H9 (cell line): ENCODE data around the gene LDB3. TPM values are rescaled to one million over a fixed set of nuclear protein-coding genes. Genes with fewer than 3 reads are reported as not detected.

ENCODE experiments used
- DNase-seq: peaks from one replicate; pipeline ENCODE4 v3.0.0-alpha.2; 2017
- H2AFZ ChIP-seq: one replicate; pipeline ENCODE4 v1.6.1; 2013; ENCODE audit warnings: mild to moderate bottlenecking, low read length, control low read depth, moderate library complexity
- H2AK5ac ChIP-seq: 2 replicates; pipeline ENCODE4 v1.6.1; 2013; ENCODE audit warnings: low read length, control low read depth, mixed read lengths; ENCODE audit not compliant: insufficient read length
- H2BK120ac ChIP-seq: one replicate; pipeline ENCODE4 v1.6.1; 2013; ENCODE audit warnings: low read depth, mild to moderate bottlenecking, low read length, control low read depth, inconsistent platforms; ENCODE audit not compliant: poor library complexity, severe bottlenecking
- H2BK12ac ChIP-seq: 2 replicates; pipeline ENCODE4 v1.6.1; 2013; ENCODE audit warnings: low read length, control low read depth, mixed read lengths, low read depth; ENCODE audit not compliant: insufficient read length
- H2BK15ac ChIP-seq: 2 replicates; pipeline ENCODE4 v1.6.1; 2013; ENCODE audit warnings: low read depth, low read length, control low read depth
- H2BK20ac ChIP-seq: one replicate; pipeline ENCODE4 v1.6.1; 2013; ENCODE audit warnings: low read depth, mild to moderate bottlenecking, low read length, control low read depth, inconsistent platforms; ENCODE audit not compliant: poor library complexity, severe bottlenecking
- H2BK5ac ChIP-seq: 2 replicates; pipeline ENCODE4 v1.6.1; 2013; ENCODE audit warnings: low read length, control low read depth, mixed read lengths; ENCODE audit not compliant: insufficient read length
- H3K14ac ChIP-seq: 2 replicates; pipeline ENCODE4 v1.6.1; 2013; ENCODE audit warnings: low read length, control low read depth; ENCODE audit not compliant: insufficient read depth
- H3K18ac ChIP-seq: 2 replicates; pipeline ENCODE4 v1.6.1; 2013; ENCODE audit warnings: low read depth, mild to moderate bottlenecking, mixed read lengths, low read length, control low read depth; ENCODE audit not compliant: insufficient read length
- H3K23ac ChIP-seq: 2 replicates; pipeline ENCODE4 v1.6.1; 2013; ENCODE audit warnings: low read length, control low read depth, mixed read lengths, low read depth; ENCODE audit not compliant: insufficient read length
- H3K23me2 ChIP-seq: 2 replicates; pipeline ENCODE4 v1.6.1; 2013; ENCODE audit warnings: low read depth, mild to moderate bottlenecking, mixed read lengths, low read length, control low read depth; ENCODE audit not compliant: insufficient read length, poor library complexity, severe bottlenecking
- H3K27ac ChIP-seq: 2 replicates; pipeline ENCODE4 v1.5.1; 2013; ENCODE audit warnings: low read length, control low read depth, mixed read lengths, low read depth; ENCODE audit not compliant: insufficient read length
- H3K27me3 ChIP-seq: 2 replicates; pipeline ENCODE4 v1.6.1; 2013; ENCODE audit warnings: low read length, control low read depth, inconsistent platforms; ENCODE audit not compliant: insufficient read depth
- H3K4ac ChIP-seq: 2 replicates; pipeline ENCODE4 v1.6.1; 2013; ENCODE audit warnings: low read depth, mild to moderate bottlenecking, control low read depth, inconsistent platforms, low read length, moderate library complexity
- H3K4me1 ChIP-seq: 2 replicates; pipeline ENCODE4 v1.6.1; 2013; ENCODE audit warnings: low read length, control low read depth, inconsistent platforms; ENCODE audit not compliant: insufficient read depth
- H3K4me2 ChIP-seq: 2 replicates; pipeline ENCODE4 v1.6.1; 2013; ENCODE audit warnings: low read length, control low read depth, mixed read lengths; ENCODE audit not compliant: insufficient read length, insufficient read depth
- H3K56ac ChIP-seq: 2 replicates; pipeline ENCODE4 v1.6.1; 2013; ENCODE audit warnings: low read depth, mild to moderate bottlenecking, mixed read lengths, low read length, control low read depth; ENCODE audit not compliant: insufficient read length
- H3K79me1 ChIP-seq: 2 replicates; pipeline ENCODE4 v1.6.1; 2013; ENCODE audit warnings: low read depth, mild to moderate bottlenecking, moderate library complexity, low read length, control low read depth, inconsistent platforms; ENCODE audit not compliant: insufficient read depth, poor library complexity, severe bottlenecking
- H3K79me2 ChIP-seq: 2 replicates; pipeline ENCODE4 v1.6.1; 2013; ENCODE audit warnings: low read length, control low read depth, inconsistent platforms; ENCODE audit not compliant: insufficient read depth
- H3K9ac ChIP-seq: 2 replicates; pipeline ENCODE4 v1.6.1; 2013; ENCODE audit warnings: low read length, control low read depth, mixed read lengths; ENCODE audit not compliant: insufficient read length; ENCODE audit errors: extremely low read depth
- H3K9me3 ChIP-seq: one replicate; pipeline ENCODE4 v1.6.1; 2013; ENCODE audit warnings: low read depth, low read length, inconsistent platforms; ENCODE audit not compliant: control insufficient read depth
- H3T11ph ChIP-seq: one replicate; pipeline ENCODE4 v1.6.1; 2013; ENCODE audit warnings: mild to moderate bottlenecking, low read length, control low read depth, inconsistent platforms
- H4K20me1 ChIP-seq: one replicate; pipeline ENCODE4 v1.6.1; 2013; ENCODE audit not compliant: control insufficient read depth, insufficient read length, insufficient read depth
- H4K5ac ChIP-seq: 2 replicates; pipeline ENCODE4 v1.6.1; 2013; ENCODE audit warnings: low read depth, mild to moderate bottlenecking, mixed read lengths, low read length, control low read depth; ENCODE audit not compliant: insufficient read length
- H4K8ac ChIP-seq: replicated peaks from 2 replicates; pipeline ENCODE4 v1.6.1; 2013; ENCODE audit warnings: low read length, control low read depth, mixed read lengths, low read depth; ENCODE audit not compliant: insufficient read length
- H4K91ac ChIP-seq: 2 replicates; pipeline ENCODE4 v1.6.1; 2013; ENCODE audit warnings: low read depth, mild to moderate bottlenecking, moderate library complexity, mixed read lengths, low read length, control low read depth; ENCODE audit not compliant: insufficient read length
- H3K27ac Mint-ChIP-seq, 3 experiments: 2 replicates in 2 of 3; 3 replicates in 1 of 3; pipeline ENCODE4 v1.8.0; 2020 to 2021; ENCODE audit warnings: mixed read lengths in 3 of 3, mild to moderate bottlenecking in 1 of 3, moderate library complexity in 1 of 3
- H3K27me3 Mint-ChIP-seq: 2 replicates; pipeline ENCODE4 v1.8.0; 2021; ENCODE audit warnings: low read depth, mild to moderate bottlenecking, moderate library complexity, mixed read lengths
- H3K36me3 Mint-ChIP-seq, 3 experiments: 2 replicates in 2 of 3; 3 replicates in 1 of 3; pipeline ENCODE4 v1.8.0; 2020 to 2021; ENCODE audit warnings: low read depth in 3 of 3, mixed read lengths in 3 of 3; ENCODE audit not compliant: insufficient read depth in 1 of 3
- H3K4me1 Mint-ChIP-seq, 2 experiments: 2 replicates each; pipeline ENCODE4 v1.8.0; 2020; ENCODE audit warnings: mixed read lengths in 2 of 2
- H3K4me3 Mint-ChIP-seq, 2 experiments: 2 replicates in 1 of 2; 3 replicates in 1 of 2; pipeline ENCODE4 v1.8.0; 2020 to 2021; ENCODE audit warnings: mild to moderate bottlenecking in 2 of 2, mixed read lengths in 2 of 2, moderate library complexity in 1 of 2
- H3K9me3 Mint-ChIP-seq, 2 experiments: 2 replicates in 1 of 2; 3 replicates in 1 of 2; pipeline ENCODE4 v1.8.0; 2020; ENCODE audit warnings: mild to moderate bottlenecking in 2 of 2, mixed read lengths in 2 of 2, moderate library complexity in 1 of 2
- WGBS: extraction: QIAGEN DNeasy Blood & Tissue Kit; methylation state at CpG from one replicate; pipeline ENCODE4 v1.1.7; 2013; ENCODE audit warnings: missing lambda C conversion rate, low lambda C conversion rate, mixed read lengths; ENCODE audit not compliant: insufficient read length; ENCODE audit errors: extremely low coverage; 5-methylcytosine and 5-hydroxymethylcytosine counted together
- total RNA-seq: library from RNA; stranded (reverse); gene quantifications from 2 replicates; pipeline ENCODE4 v1.2.1, GENCODE V29; 2021
- TF ChIP-seq, protein P1 (sequence below): fragments of 200-600 bp; sonication (generic); conservative IDR thresholded peaks from 3 replicates; pipeline ENCODE4 v1.8.0; 2021; ENCODE audit warnings: antibody characterized with exemption, mild to moderate bottlenecking

The LDB3 gene
- total RNA-seq, 1 experiment from 2014 or later = 0.17 TPM

DNA sequence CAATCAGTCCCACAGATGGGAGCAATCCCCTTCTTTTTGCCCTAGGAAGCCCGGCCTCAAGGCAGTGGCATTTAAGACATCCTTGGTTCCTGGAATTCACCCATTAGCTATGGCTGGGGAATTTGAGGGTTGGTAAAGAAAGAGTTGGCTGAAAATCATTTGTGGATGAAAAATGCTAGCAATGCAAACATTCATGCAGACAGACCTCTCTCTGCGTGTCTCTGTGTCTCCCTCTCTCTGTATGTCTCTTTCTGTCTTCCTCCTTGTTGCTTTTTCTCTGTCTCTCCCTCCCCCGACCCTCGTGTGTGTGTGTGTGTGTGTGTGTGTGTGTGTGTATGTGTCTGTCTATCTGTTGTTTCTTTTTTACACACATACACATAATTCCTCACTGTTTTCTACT lies 19.4 kb downstream of the LDB3 start:
- Mint-ChIP-seq H3K36me3 (no peaks in the 10 kb centered on the region), H3K4me1 (peaks cover 26 to 36% of the 10 kb centered on the region in 2 experiments), H3K9me3 (no peaks in the 10 kb centered on the region), H3K4me3 (no peak overlapping the region), H3K27me3 (peaks cover 1% of the 10 kb centered on the region; the same call in 1 of the 2 replicates), H3K27ac (no peak overlapping the region)
- no peak overlapping the region for H3K14ac ChIP-seq
- H3K23ac ChIP-seq = no peak overlapping the region
- no peak overlapping the region for H4K91ac ChIP-seq
- H3K79me1 ChIP-seq = no peaks in the 10 kb centered on the region
- TF ChIP-seq, protein P1, sequence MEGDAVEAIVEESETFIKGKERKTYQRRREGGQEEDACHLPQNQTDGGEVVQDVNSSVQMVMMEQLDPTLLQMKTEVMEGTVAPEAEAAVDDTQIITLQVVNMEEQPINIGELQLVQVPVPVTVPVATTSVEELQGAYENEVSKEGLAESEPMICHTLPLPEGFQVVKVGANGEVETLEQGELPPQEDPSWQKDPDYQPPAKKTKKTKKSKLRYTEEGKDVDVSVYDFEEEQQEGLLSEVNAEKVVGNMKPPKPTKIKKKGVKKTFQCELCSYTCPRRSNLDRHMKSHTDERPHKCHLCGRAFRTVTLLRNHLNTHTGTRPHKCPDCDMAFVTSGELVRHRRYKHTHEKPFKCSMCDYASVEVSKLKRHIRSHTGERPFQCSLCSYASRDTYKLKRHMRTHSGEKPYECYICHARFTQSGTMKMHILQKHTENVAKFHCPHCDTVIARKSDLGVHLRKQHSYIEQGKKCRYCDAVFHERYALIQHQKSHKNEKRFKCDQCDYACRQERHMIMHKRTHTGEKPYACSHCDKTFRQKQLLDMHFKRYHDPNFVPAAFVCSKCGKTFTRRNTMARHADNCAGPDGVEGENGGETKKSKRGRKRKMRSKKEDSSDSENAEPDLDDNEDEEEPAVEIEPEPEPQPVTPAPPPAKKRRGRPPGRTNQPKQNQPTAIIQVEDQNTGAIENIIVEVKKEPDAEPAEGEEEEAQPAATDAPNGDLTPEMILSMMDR = no peak
- no peak overlapping the region for H3K9ac ChIP-seq
- H3K4me1 ChIP-seq = no peaks in the 10 kb centered on the region; the same call in 1 of the 2 replicates
- no peak overlapping the region for H3T11ph ChIP-seq
- no peak overlapping the region for H2BK12ac ChIP-seq
- H4K8ac ChIP-seq = no peak overlapping the region
- H2BK5ac ChIP-seq = no peak overlapping the region
- no peak overlapping the region for H2AFZ ChIP-seq
- H3K23me2 ChIP-seq = no peaks in the 10 kb centered on the region
- H2BK120ac ChIP-seq = no peak overlapping the region
- H3K27ac ChIP-seq = no peak overlapping the region
- WGBS = no CpG with 5 or more reads among the region's 4 CpGs
- no peaks in the 10 kb centered on the region for H3K79me2 ChIP-seq
- no peaks in the 10 kb centered on the region for H3K27me3 ChIP-seq
- no peak overlapping the region for H2BK15ac ChIP-seq
- H3K56ac ChIP-seq = no peak overlapping the region
- H4K5ac ChIP-seq = no peak overlapping the region
- H3K9me3 ChIP-seq = no peaks in the 10 kb centered on the region
- no peak overlapping the region for H2AK5ac ChIP-seq
- H3K4me2 ChIP-seq = no peak overlapping the region
- H4K20me1 ChIP-seq = no peaks in the 10 kb centered on the region
- no peak for DNase-seq
- no peak overlapping the region for H3K18ac ChIP-seq
- no peak overlapping the region for H3K4ac ChIP-seq
- H2BK20ac ChIP-seq = no peak overlapping the region
